Activated CD4-positive, alpha-beta T cell treated with anti-CD3 and anti-CD28 coated beads for 24 hours (primary cell): Measurements from ENCODE around the gene PRKAR1B.

Source experiments
- DNase-seq, 2 donors: peaks; one replicate each; pipeline ENCODE4 v3.0.0-alpha.2; 2020; ENCODE audit warnings: low read depth in 2 of 2

PRKAR1B gene

GRCh38 chr7:541661-542060 is 185.4 kb downstream of the PRKAR1B start:
- DNase-seq: no peak

DNA sequence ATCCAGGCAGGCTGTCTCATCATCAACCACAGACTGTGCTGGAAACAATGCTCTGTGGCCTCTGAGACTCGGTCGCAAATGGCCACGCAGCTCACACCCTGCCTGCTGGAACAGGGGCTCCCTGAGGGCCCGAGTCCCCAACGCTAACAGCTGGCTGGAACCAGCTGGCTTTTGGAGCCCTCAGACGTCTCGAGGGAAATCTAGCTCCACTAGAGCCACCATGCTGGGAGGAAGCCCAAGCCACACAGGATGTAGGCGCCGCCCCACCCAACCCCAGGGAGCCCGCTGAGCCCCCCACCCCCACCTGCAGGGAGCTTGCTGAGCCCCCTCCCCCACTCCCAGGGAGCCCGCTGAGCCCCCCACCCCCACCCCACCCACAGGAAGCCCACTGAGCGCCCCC is 186.1 kb downstream of the PRKAR1B start:
- no peak for DNase-seq

- DNase-seq: no peak
Observed at GRCh38 chr7:540579-540978, 186.5 kb downstream of the PRKAR1B start.

GRCh38 chr7:539731-540411 is 187.2 kb downstream of the PRKAR1B start:
- no peak for DNase-seq

DNA sequence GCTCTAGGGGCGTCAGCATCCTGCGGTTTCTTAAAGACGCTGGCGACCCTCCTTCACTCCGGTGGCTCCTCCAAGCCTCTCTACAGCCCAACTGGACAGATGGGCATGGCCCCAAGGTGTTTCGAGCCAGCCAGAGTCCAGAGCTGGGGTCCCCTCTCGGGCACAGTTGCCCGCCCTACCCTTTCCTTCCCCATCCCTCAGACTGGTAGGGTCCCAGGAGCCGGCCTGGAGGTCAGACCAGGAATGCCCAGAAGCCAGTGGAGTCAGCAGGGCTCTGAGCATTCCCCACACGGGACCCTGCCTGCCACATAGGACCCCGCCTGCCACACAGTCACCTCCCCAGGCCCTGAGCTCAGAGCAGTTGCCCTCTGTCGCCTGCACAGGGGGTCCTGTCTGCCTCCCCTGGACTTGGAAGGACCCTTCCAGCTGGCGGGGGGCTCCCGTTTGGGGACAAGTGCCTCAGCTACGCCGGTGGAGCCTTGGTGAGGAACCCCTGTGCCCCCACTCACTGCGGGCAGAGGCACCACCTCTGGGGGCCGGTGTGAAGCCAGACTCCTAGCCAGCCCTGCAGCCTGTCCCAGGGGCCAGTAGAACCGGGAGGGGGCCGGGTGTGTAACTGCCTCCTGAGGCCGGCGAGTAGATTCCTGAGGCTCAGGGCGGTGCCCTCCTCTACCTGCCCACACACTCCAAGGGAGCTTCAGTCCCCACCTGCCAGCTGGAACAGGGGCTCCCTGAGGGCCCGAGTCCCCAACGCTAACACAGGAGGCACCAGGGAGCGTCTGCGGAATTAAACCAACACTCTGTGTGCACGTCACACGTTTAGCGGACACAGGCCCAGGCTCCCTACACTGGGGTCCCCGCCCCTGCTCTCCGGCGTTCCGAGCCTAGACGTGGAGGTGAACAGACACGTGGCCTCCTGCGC is 188.1 kb downstream of the PRKAR1B start:
- no peak for DNase-seq

GRCh38 chr7:537911-538634 is 189.0 kb downstream of the PRKAR1B start:
- no peak for DNase-seq

DNA sequence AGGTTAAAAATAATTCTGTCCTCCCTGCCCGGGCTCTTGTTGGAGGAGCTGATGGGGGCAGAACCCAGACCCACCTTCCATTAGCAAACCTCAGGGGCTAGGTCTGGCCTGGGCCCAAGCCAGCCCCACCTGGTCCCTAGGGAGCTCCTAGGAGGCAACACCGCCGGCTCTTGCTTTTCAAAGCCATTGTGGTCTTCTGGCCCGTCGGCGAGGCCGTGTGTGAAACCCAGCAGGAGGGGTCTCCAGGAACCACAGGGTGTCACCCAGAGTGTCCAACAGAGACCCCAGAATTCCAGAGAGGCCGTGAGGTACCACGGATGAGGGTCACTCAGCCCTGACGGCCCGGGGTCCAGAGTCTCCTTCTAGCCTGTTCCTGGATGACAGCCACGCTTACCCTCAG is 190.8 kb downstream of the PRKAR1B start:
- DNase-seq: no peak

- no peak for DNase-seq
Observed at GRCh38 chr7:534959-535358, 192.1 kb downstream of the PRKAR1B start.

DNA sequence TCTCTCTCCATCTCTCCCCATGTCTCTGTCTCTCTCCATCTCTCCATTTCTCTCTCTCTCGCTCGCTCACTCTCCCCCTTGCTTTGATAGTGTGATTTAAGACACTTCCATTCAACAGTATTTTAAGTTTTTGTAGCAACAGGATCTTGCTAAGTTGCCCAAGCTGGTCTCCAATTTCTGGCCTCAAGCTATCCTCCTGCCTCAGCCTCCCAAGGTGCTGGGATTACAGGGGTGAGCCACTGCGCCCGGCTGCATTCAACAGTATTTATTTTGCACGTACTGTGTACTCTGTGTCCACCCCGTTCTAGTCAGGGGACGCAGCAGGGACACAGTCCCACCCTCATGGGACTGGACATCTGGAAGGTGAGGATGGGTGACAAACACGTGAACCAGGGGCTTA is 193.0 kb downstream of the PRKAR1B start:
- DNase-seq: no peak

DNA sequence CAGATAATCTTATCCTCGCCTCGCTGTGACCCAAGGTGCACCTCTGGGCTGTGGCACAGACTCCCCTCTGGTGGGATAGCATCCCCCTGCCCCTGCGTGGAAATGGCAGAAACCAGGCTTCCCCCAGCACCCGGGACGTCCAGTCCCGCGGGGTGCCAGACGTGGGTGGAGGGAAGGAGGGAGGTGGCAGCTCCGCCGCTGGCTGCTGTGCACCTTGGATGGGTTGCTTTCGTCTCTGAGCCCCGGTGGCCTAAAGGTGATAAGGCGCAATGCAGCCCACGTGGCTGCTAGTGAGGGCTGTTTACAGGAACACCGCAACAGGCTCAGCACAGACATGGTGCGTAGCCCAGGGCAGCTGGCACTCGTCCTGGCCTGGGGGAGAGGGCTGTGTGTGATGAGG is 193.8 kb downstream of the PRKAR1B start:
- DNase-seq: no peak

- DNase-seq: no peak
Observed at GRCh38 chr7:532379-533143, 194.5 kb downstream of the PRKAR1B start.

- DNase-seq: no peak
Observed at GRCh38 chr7:531777-532176, 195.3 kb downstream of the PRKAR1B start.

DNA sequence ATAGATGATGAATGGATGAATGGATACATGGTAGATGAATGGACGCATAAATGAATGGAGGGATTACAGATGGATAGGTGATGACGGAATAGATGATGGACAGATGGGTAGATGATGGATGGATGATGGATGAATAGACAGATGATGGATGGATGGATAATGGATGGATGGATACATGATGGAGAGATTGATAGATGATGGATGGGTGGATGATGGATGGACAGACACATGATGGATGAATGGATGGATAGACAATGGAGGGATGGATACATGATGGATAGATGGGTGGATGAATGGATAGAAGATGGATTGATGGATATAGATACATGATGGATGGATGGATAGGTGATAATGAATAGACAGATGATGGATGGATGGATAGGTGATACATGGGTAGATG is 198.6 kb downstream of the PRKAR1B start:
- no peak for DNase-seq

- no peak for DNase-seq
Observed at GRCh38 chr7:527723-528122, 199.4 kb downstream of the PRKAR1B start.

- DNase-seq: no peak
Observed at GRCh38 chr7:526460-527034, 200.5 kb downstream of the PRKAR1B start.

- DNase-seq: no peak
Observed at GRCh38 chr7:525740-526139, 201.3 kb downstream of the PRKAR1B start.

DNA sequence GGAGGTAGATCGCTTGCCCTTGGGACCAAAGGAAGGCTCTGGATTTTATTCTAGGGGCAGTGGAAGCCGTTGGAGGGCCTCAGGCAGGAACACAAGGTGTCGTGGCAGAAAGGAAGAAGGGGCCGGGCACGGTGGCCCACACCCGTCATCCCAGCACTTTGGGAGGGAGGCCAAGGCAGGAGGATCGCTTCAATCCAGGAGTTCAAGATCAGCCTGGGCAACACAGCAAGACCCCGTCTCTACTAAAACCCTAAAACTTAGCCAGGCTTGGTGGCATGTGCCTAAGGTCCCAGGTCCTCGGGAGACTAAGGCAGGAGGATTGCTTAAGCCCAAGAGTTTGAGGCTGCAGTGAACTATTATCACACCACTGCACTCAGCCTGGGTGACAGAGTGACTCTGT is 202.3 kb downstream of the PRKAR1B start:
- no peak for DNase-seq

- no peak for DNase-seq
Observed at GRCh38 chr7:523347-524336, 203.4 kb downstream of the PRKAR1B start.

GRCh38 chr7:522951-523314 is 204.1 kb downstream of the PRKAR1B start:
- no peak for DNase-seq
